Mononuclear cell (primary cell): ENCODE results near the gene ZNF362. TPM values are rescaled to one million over a fixed set of nuclear protein-coding genes. Genes with fewer than 3 reads are reported as not detected.

Experiments used
- H3K27me3 ChIP-seq: 2 replicates; pipeline ENCODE4 v1.6.0; 2011; ENCODE audit warnings: low read length, control low read depth; ENCODE audit not compliant: insufficient read depth
- H3K4me1 ChIP-seq: 2 replicates; pipeline ENCODE4 v1.5.1; 2011; ENCODE audit warnings: mild to moderate bottlenecking, low read length, control low read depth; ENCODE audit not compliant: insufficient read depth
- H3K4me3 ChIP-seq: 2 replicates; pipeline ENCODE4 v1.5.1; 2011; ENCODE audit warnings: mild to moderate bottlenecking, low read length, moderate library complexity
- H3K9me3 ChIP-seq: 2 replicates; pipeline ENCODE4 v1.5.1; 2011; ENCODE audit warnings: low read depth, mild to moderate bottlenecking, control low read depth, low read length
- total RNA-seq: library from RNA; depleted of rRNA; stranded (reverse); fragments of >200 nt; gene quantifications from one replicate; pipeline ENCODE4 v1.2.3, GENCODE V29; 2012

The ZNF362 gene
- total RNA-seq, 1 donor, result 11.8 TPM

- H3K4me1 ChIP-seq, result peaks cover 37% of the 10 kb centered on the region
- no peaks in the 10 kb centered on the region for H3K9me3 ChIP-seq
- no peak overlapping the region for H3K4me3 ChIP-seq
- no peaks in the 10 kb centered on the region for H3K27me3 ChIP-seq
Measured at GRCh38 chr1:33324677-33325575, 68.6 kb downstream of the ZNF362 start.

GRCh38 chr1:33326785-33327184, 70.5 kb downstream of the ZNF362 start:
- Histone ChIP-seq H3K4me1 (peaks cover 37% of the 10 kb centered on the region), H3K4me3 (no peak overlapping the region), H3K9me3 (no peaks in the 10 kb centered on the region), H3K27me3 (no peaks in the 10 kb centered on the region)

- Histone ChIP-seq H3K9me3 (no peaks in the 10 kb centered on the region), H3K4me1 (peaks cover 42% of the 10 kb centered on the region), H3K27me3 (no peaks in the 10 kb centered on the region), H3K4me3 (no peak overlapping the region)
Measured at GRCh38 chr1:33327587-33328325, 71.5 kb downstream of the ZNF362 start.

GRCh38 chr1:33328817-33329216, 72.5 kb downstream of the ZNF362 start:
- no peaks in the 10 kb centered on the region for H3K27me3 ChIP-seq
- no peak overlapping the region for H3K4me3 ChIP-seq
- H3K4me1 ChIP-seq, result peaks cover 47% of the 10 kb centered on the region
- no peaks in the 10 kb centered on the region for H3K9me3 ChIP-seq

- Histone ChIP-seq H3K27me3 (no peaks in the 10 kb centered on the region), H3K4me3 (no peak overlapping the region), H3K9me3 (no peaks in the 10 kb centered on the region), H3K4me1 (peaks cover 56% of the 10 kb centered on the region)
Measured at GRCh38 chr1:33329600-33330305, 73.5 kb downstream of the ZNF362 start.

- no peaks in the 10 kb centered on the region for H3K9me3 ChIP-seq
- peaks cover 62% of the 10 kb centered on the region for H3K4me1 ChIP-seq
- H3K27me3 ChIP-seq, result no peaks in the 10 kb centered on the region
- no peak overlapping the region for H3K4me3 ChIP-seq
Measured at GRCh38 chr1:33330361-33330890, 74.1 kb downstream of the ZNF362 start.

- Histone ChIP-seq H3K4me3 (no peak overlapping the region), H3K27me3 (no peaks in the 10 kb centered on the region), H3K9me3 (no peaks in the 10 kb centered on the region), H3K4me1 (peaks cover 59% of the 10 kb centered on the region)
Measured at GRCh38 chr1:33330906-33331305, 74.6 kb downstream of the ZNF362 start.

- Histone ChIP-seq H3K4me3 (no peak overlapping the region), H3K4me1 (peaks cover 59% of the 10 kb centered on the region), H3K9me3 (no peaks in the 10 kb centered on the region), H3K27me3 (no peaks in the 10 kb centered on the region)
Measured at GRCh38 chr1:33331444-33332356, 75.4 kb downstream of the ZNF362 start.

GRCh38 chr1:33332357-33332789, 76.1 kb downstream of the ZNF362 start:
- H3K4me3 ChIP-seq, result no peak overlapping the region
- no peaks in the 10 kb centered on the region for H3K9me3 ChIP-seq
- no peaks in the 10 kb centered on the region for H3K27me3 ChIP-seq
- H3K4me1 ChIP-seq, result peaks cover 59% of the 10 kb centered on the region

GRCh38 chr1:33332881-33333280, 76.6 kb downstream of the ZNF362 start:
- Histone ChIP-seq H3K9me3 (no peaks in the 10 kb centered on the region), H3K4me1 (peaks cover 59% of the 10 kb centered on the region), H3K27me3 (no peaks in the 10 kb centered on the region), H3K4me3 (no peak overlapping the region)

GRCh38 chr1:33334081-33334552, 77.8 kb downstream of the ZNF362 start:
- Histone ChIP-seq H3K4me3 (no peak overlapping the region), H3K9me3 (no peaks in the 10 kb centered on the region), H3K27me3 (no peaks in the 10 kb centered on the region), H3K4me1 (peaks cover 60% of the 10 kb centered on the region)

GRCh38 chr1:33335020-33335419, 78.7 kb downstream of the ZNF362 start:
- H3K4me3 ChIP-seq, result no peak overlapping the region
- H3K4me1 ChIP-seq, result peaks cover 69% of the 10 kb centered on the region
- H3K27me3 ChIP-seq, result no peaks in the 10 kb centered on the region
- H3K9me3 ChIP-seq, result no peaks in the 10 kb centered on the region

- H3K4me3 ChIP-seq, result no peak overlapping the region
- no peaks in the 10 kb centered on the region for H3K9me3 ChIP-seq
- no peaks in the 10 kb centered on the region for H3K27me3 ChIP-seq
- peaks cover 84% of the 10 kb centered on the region for H3K4me1 ChIP-seq
Measured at GRCh38 chr1:33336580-33336979, 80.3 kb downstream of the ZNF362 start.

GRCh38 chr1:33337441-33337840, 81.1 kb downstream of the ZNF362 start:
- no peaks in the 10 kb centered on the region for H3K27me3 ChIP-seq
- H3K4me1 ChIP-seq, result peaks cover 88% of the 10 kb centered on the region
- H3K9me3 ChIP-seq, result no peaks in the 10 kb centered on the region
- H3K4me3 ChIP-seq, result no peak overlapping the region
